Stimulated activated CD8-positive, alpha-beta memory T cell treated with anti-CD3 and anti-CD28 coated beads, Interleukin-12 subunit alpha, Interleukin-12 subunit beta, amount 100 ng/mL, for 24 hours (primary cell): ENCODE data around the gene RBCK1.
"Not testable (repeated sequence)": the region's sequence is repeated elsewhere in the genome, so short reads cannot be mapped to it uniquely, and the experiment has no call there.

ENCODE experiments used
- DNase-seq: peaks from one replicate; pipeline ENCODE4 v3.0.0-alpha.2; 2020; ENCODE audit errors: extremely low read depth

The RBCK1 gene

GRCh38 chr20:472889-473292 lies 64.8 kb downstream of the RBCK1 start:
- DNase-seq, result no peak

- DNase-seq, result no peak
Measured at GRCh38 chr20:474581-474980, 66.5 kb downstream of the RBCK1 start.

GRCh38 chr20:475463-476357 lies 67.6 kb downstream of the RBCK1 start:
- DNase-seq, result no peak

- DNase-seq, result not testable (repeated sequence)
Measured at GRCh38 chr20:476561-477249, 68.6 kb downstream of the RBCK1 start.

GRCh38 chr20:478010-478948 lies 70.2 kb downstream of the RBCK1 start:
- no peak for DNase-seq

GRCh38 chr20:478949-479429 lies 70.9 kb downstream of the RBCK1 start:
- no peak for DNase-seq

- no peak for DNase-seq
Measured at GRCh38 chr20:479487-479886, 71.4 kb downstream of the RBCK1 start.

- DNase-seq, result no peak
Measured at GRCh38 chr20:480044-480443, 71.9 kb downstream of the RBCK1 start.

- DNase-seq, result no peak
Measured at GRCh38 chr20:481167-481566, 73.1 kb downstream of the RBCK1 start.
